Vagina (tissue), 2 donors: ENCODE results near the gene SPIRE2.

Source experiments
- POLR2A ChIP-seq, 2 donors: fragments of 450-650 bp; IDR thresholded peaks; one replicate each; pipeline ENCODE4 v1.6.1; 2017; ENCODE audit warnings: antibody characterized with exemption in 2 of 2, mild to moderate bottlenecking in 2 of 2, moderate library complexity in 2 of 2
- TF ChIP-seq, protein P1 (sequence below), 3 experiments: fragments of 450-650 bp in 2 of 3; fragments of 200-600 bp in 1 of 3; sonication (generic) in 1 of 3; IDR thresholded peaks; one replicate each; pipeline ENCODE4 v1.5.1; 2017 to 2019; ENCODE audit warnings: antibody characterized with exemption in 3 of 3, mild to moderate bottlenecking in 2 of 3, moderate library complexity in 2 of 3

DNA sequence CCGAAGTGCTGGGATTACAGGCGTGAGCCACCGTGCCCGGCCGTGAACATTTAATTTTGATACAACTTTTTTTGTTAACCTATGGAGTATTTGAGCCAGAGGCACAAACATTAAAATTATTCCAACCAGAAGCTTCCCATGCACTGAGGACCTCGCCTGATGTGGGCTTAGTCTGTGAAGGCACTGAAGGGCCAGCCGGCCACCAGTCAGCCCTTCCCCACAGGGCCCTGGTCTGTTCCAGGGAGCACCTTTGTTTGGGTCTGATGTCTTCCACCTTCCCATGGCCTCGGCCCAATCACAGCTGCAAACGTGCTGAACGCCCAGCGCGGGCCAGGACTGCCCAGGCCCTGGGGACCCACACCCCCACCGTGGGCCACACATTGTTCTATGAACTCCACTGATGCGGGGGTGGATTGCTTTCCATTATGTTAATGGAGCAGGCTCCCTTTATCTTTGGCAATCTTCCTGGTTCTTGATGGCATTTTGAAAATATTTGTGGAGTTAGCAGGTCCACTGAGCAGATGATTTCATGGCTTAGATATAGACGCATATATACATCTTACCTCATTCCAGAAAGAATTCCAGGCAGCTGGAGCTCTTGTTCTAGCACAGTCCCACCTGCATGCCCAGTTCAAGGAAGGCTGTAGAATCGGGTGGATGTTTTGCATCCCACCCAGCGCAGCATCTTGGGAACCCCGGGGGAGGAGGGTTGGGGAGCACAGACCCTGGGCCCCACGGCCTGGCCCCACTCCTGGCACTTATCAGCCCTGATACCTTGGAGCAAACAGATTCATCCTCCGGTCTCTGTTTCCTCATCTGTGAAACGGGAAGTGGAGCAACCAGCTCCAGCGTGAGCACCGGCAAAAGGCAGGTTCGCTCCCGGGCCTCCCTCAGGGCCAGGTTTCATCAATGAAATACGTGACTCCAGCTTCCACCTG, 14.5 kb downstream of the SPIRE2 start:
- no peak for TF ChIP-seq POLR2A (IDR thresholded peaks at IDR 0.05)
- TF ChIP-seq, protein P1, sequence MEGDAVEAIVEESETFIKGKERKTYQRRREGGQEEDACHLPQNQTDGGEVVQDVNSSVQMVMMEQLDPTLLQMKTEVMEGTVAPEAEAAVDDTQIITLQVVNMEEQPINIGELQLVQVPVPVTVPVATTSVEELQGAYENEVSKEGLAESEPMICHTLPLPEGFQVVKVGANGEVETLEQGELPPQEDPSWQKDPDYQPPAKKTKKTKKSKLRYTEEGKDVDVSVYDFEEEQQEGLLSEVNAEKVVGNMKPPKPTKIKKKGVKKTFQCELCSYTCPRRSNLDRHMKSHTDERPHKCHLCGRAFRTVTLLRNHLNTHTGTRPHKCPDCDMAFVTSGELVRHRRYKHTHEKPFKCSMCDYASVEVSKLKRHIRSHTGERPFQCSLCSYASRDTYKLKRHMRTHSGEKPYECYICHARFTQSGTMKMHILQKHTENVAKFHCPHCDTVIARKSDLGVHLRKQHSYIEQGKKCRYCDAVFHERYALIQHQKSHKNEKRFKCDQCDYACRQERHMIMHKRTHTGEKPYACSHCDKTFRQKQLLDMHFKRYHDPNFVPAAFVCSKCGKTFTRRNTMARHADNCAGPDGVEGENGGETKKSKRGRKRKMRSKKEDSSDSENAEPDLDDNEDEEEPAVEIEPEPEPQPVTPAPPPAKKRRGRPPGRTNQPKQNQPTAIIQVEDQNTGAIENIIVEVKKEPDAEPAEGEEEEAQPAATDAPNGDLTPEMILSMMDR (IDR thresholded peaks at IDR 0.05) = no peak
